Uterus (tissue), 4 donors: ENCODE results near the gene TUBA1B. TPM values are rescaled to one million over a fixed set of nuclear protein-coding genes. Genes with fewer than 3 reads are reported as not detected.

ENCODE experiments used
- DNase-seq, 2 donors: peaks; one replicate each; pipeline ENCODE4 v3.0.0-alpha.2; 2019 to 2020
- H3K27ac ChIP-seq, 2 donors: fragments of 200-600 bp; sonication (generic); 1 replicate in 1 of 2; 2 replicates in 1 of 2; pipeline ENCODE4 v1.5.1; 2016 to 2018
- H3K27me3 ChIP-seq, 2 donors: fragments of 200-600 bp; sonication (generic); one replicate each; pipeline ENCODE4 v1.5.1; 2018 to 2019; ENCODE audit warnings: control low read depth in 1 of 2
- H3K36me3 ChIP-seq, 2 donors: fragments of 200-600 bp; sonication (generic); one replicate each; pipeline ENCODE4 v1.5.1; 2019; ENCODE audit warnings: control low read depth in 1 of 2
- H3K4me1 ChIP-seq, 2 donors: fragments of 200-600 bp; sonication (generic); one replicate each; pipeline ENCODE4 v1.5.1; 2018 to 2019; ENCODE audit warnings: control low read depth in 1 of 2
- H3K4me3 ChIP-seq, 2 donors: fragments of 200-600 bp; sonication (generic); 1 replicate in 1 of 2; 2 replicates in 1 of 2; pipeline ENCODE4 v1.5.1; 2018 to 2019; ENCODE audit warnings: mild to moderate bottlenecking in 1 of 2
- H3K9me3 ChIP-seq, 2 donors: fragments of 200-600 bp; sonication (generic); one replicate each; pipeline ENCODE4 v1.5.1; 2019; ENCODE audit warnings: control low read depth in 1 of 2
- CTCF ChIP-seq, 4 experiments: fragments of 200-600 bp in 2 of 4; fragments of 450-650 bp in 2 of 4; sonication (generic) in 2 of 4; IDR thresholded peaks; one replicate each; pipeline ENCODE4 v1.5.1; 2016 to 2019; ENCODE audit warnings: antibody characterized with exemption in 4 of 4, mild to moderate bottlenecking in 2 of 4, moderate library complexity in 1 of 4
- POLR2A ChIP-seq, 2 donors: fragments of 450-650 bp; IDR thresholded peaks; one replicate each; pipeline ENCODE4 v1.6.1; 2016; ENCODE audit warnings: antibody characterized with exemption in 2 of 2, mild to moderate bottlenecking in 1 of 2, moderate library complexity in 1 of 2
- intact Hi-C: fragments of 100-400 bp; cut with DNase I; formaldehyde crosslinking; loops from one replicate; pipeline ENCODE4 v1.15.1; 2023; ENCODE audit warnings: low total_unique reads
- small RNA-seq: library from RNA; depleted of rRNA; stranded (forward); fragments of <200 nt; gene quantifications from one replicate; pipeline ENCODE3, GENCODE V24; 2016
- total RNA-seq, 4 donors: library from RNA; depleted of rRNA in 3 of 4; stranded (reverse); fragments of >200 nt in 3 of 4; gene quantifications; one replicate each; pipeline versions ENCODE4 v1.1.0 to v1.2.4, GENCODE V29; 2014 to 2023
- donor health status: DM: yes; HTN: yes; CAD: no.

The TUBA1B gene
- total RNA-seq, 4 donors from 2014 or later, result 374 to 912 (median 498) TPM

GRCh38 chr12:49086116-49086515 is 45.1 kb downstream of the TUBA1B start:
- TF ChIP-seq CTCF (IDR thresholded peaks at IDR 0.05), result no peak
- peak in 1 of 2 donors; percentile 13 for TF ChIP-seq POLR2A (IDR thresholded peaks at IDR 0.05)
- Histone ChIP-seq H3K9me3 (no peaks in the 10 kb centered on the region), H3K4me1 (peaks cover 0 to 9% of the 10 kb centered on the region in 2 donors), H3K36me3 (no peaks in the 10 kb centered on the region), H3K27me3 (no peaks in the 10 kb centered on the region), H3K27ac (peak overlapping the region; percentile 75 to 93), H3K4me3 (no peak overlapping the region)
- intact Hi-C loops, result no loop called here
- DNase-seq, result peak in 1 of 2 donors; percentile 39

- Histone ChIP-seq H3K9me3 (no peaks in the 10 kb centered on the region), H3K4me1 (peaks cover 0 to 4% of the 10 kb centered on the region in 2 donors), H3K4me3 (no peak overlapping the region), H3K36me3 (no peaks in the 10 kb centered on the region), H3K27ac (peak overlapping the region in 1 of 2 donors; percentile 93), H3K27me3 (no peaks in the 10 kb centered on the region)
- intact Hi-C loops, result no loop called here
- no peak for DNase-seq
- TF ChIP-seq CTCF (IDR thresholded peaks at IDR 0.05) (no peak), POLR2A (IDR thresholded peaks at IDR 0.05) (no peak)
Observed at GRCh38 chr12:49084438-49084837, 46.8 kb downstream of the TUBA1B start.

GRCh38 chr12:49079793-49080192 is 51.4 kb downstream of the TUBA1B start:
- no peak overlapping the region for H3K4me3 ChIP-seq
- DNase-seq, result no peak
- no peak overlapping the region for H3K27ac ChIP-seq
- intact Hi-C loops, result no loop called here
- H3K9me3 ChIP-seq, result no peaks in the 10 kb centered on the region
- no peaks in the 10 kb centered on the region for H3K27me3 ChIP-seq
- H3K36me3 ChIP-seq, result no peaks in the 10 kb centered on the region
- TF ChIP-seq POLR2A (IDR thresholded peaks at IDR 0.05) (no peak), CTCF (IDR thresholded peaks at IDR 0.05) (no peak)
- no peaks in the 10 kb centered on the region for H3K4me1 ChIP-seq

Small RNAs within 50 kb of the gene (small RNA-seq; reads per million reads assigned to genes)
- not detected for gene RF00019

Other genes starting within 250 kb of the TUBA1B start
- gene FKBP11, start 205.9 kb downstream of the TUBA1B start, total RNA-seq, result 10 to 100 TPM in 1 of 4 donors, 1 to 10 TPM in 3; 1.2 to 22.0 (median 5.5) TPM
- gene ARF3, start 173.9 kb downstream of the TUBA1B start, total RNA-seq, result 100 to 1,000 TPM in 1 of 4 donors, 10 to 100 TPM in 2, 1 to 10 TPM in 1; 6.9 to 117 (median 29.7) TPM
- gene WNT10B, start 159.7 kb downstream of the TUBA1B start, total RNA-seq, result under 1 TPM in 1 of 4 donors, not detected in 3; 0.35 TPM
- gene WNT1, start 153.1 kb downstream of the TUBA1B start, total RNA-seq, result not detected
- under 1 TPM in 1 of 4 donors, not detected in 3; 0.18 TPM for gene DDN, start 132.0 kb downstream of the TUBA1B start, total RNA-seq
- gene PRKAG1, start 112.6 kb downstream of the TUBA1B start, total RNA-seq, result 10 to 100 TPM; 34.7 to 46.6 (median 39.6) TPM
- 100 to 1,000 TPM in 1 of 4 donors, 10 to 100 TPM in 3; 22.3 to 138 (median 38.2) TPM for gene KMT2D, start 70.6 kb downstream of the TUBA1B start, total RNA-seq
- under 1 TPM in 1 of 4 donors, not detected in 3; 0.37 TPM for gene RHEBL1, start 61.4 kb downstream of the TUBA1B start, total RNA-seq
- 1 to 10 TPM in 2 of 4 donors, under 1 TPM in 1, not detected in 1; 0.26 to 1.7 (median 1.5) TPM for gene DHH, start 36.6 kb downstream of the TUBA1B start, total RNA-seq
- gene LMBR1L, start 20.5 kb downstream of the TUBA1B start, total RNA-seq, result 100 to 1,000 TPM in 1 of 4 donors, 10 to 100 TPM in 3; 22.1 to 114 (median 43.2) TPM
- gene TUBA1A, start 57.7 kb upstream of the TUBA1B start, total RNA-seq, result 100 to 1,000 TPM; 241 to 900 (median 352) TPM
- gene TUBA1C, start 133.7 kb upstream of the TUBA1B start, total RNA-seq, result 10 to 100 TPM; 30.7 to 90.0 (median 74.6) TPM
- gene PRPH, start 163.8 kb upstream of the TUBA1B start, total RNA-seq, result 1 to 10 TPM in 2 of 4 donors, not detected in 2; 4.7 to 5.6 TPM
- gene TROAP, start 191.9 kb upstream of the TUBA1B start, total RNA-seq, result 10 to 100 TPM in 1 of 4 donors, 1 to 10 TPM in 1, not detected in 2; 1.8 to 10.2 TPM
- gene C1QL4, start 205.8 kb upstream of the TUBA1B start, total RNA-seq, result 1 to 10 TPM in 1 of 4 donors, not detected in 3; 1.7 TPM
- gene DNAJC22, start 215.5 kb upstream of the TUBA1B start, total RNA-seq, result 1 to 10 TPM in 1 of 4 donors, not detected in 3; 4.5 TPM
- gene SPATS2, start 236.1 kb upstream of the TUBA1B start, total RNA-seq, result 10 to 100 TPM in 2 of 4 donors, 1 to 10 TPM in 2; 3.3 to 46.0 (median 16.0) TPM